ENCODE results near the gene DYNC1H1. TPM values are rescaled to one million over a fixed set of nuclear protein-coding genes. Genes with fewer than 3 reads are reported as not detected.

The DYNC1H1 gene
- total RNA-seq, 2 donors from 2014 or later = 345 to 359 TPM

DNA sequence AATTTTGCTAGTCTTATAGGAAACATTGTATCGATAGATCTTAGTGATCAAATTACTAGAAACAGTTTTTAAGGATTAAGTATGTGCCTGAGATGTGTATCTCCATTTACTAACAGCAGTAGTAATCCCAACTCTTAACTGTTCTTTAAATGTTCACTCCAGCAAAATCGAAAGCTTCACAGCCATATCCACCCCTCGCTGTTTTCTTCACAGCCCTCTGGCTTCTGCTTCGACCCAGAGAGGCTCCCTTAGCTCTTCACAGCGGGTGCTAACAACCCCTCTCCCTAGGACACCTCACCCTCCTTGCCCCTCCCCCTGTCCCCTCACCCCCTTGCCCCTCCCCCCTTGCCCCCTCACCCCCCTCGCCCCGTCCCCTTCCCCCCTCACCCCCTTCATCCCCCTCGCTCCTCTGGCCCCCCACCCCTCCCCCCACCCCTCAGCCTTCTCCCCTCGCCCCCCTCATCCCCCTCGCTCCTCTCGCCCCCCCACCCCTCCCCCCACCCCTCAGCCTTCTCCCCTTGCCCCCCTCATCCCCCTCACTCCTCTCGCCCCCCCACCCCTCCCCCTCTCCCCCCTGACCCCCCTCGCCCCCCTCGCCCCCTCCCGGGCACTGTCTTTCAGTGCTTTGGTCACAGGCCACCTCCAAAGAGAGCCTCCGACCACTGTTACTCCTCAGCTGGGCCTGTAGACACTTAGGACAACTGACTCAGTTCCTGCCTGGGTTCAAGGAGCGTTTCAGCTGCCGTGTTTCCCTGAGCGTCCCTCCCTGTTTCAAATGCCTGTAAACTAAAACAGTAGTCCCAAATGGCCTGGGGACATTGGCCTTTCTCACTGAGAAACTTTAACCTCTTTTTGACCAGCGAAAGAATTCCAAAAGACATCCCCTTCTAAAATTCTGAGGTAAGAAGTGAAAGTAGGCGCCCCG is 46.0 kb upstream of the DYNC1H1 start:
- Histone ChIP-seq H3K4me3 (no peak overlapping the region), H3K4me1 (no peaks in the 10 kb centered on the region), H3K9ac (ENCODE audit: low read depth in 2 of 2, low read length in 2 of 2) (no peak overlapping the region), H3K36me3 (no peaks in the 10 kb centered on the region), H3K27me3 (no peaks in the 10 kb centered on the region), H3K27ac (no peak overlapping the region), H3K9me3 (no peaks in the 10 kb centered on the region)
- DNase-seq = no peak
- intact Hi-C loops (cut with DNase I) = no loop called here
- TF ChIP-seq, protein P1, sequence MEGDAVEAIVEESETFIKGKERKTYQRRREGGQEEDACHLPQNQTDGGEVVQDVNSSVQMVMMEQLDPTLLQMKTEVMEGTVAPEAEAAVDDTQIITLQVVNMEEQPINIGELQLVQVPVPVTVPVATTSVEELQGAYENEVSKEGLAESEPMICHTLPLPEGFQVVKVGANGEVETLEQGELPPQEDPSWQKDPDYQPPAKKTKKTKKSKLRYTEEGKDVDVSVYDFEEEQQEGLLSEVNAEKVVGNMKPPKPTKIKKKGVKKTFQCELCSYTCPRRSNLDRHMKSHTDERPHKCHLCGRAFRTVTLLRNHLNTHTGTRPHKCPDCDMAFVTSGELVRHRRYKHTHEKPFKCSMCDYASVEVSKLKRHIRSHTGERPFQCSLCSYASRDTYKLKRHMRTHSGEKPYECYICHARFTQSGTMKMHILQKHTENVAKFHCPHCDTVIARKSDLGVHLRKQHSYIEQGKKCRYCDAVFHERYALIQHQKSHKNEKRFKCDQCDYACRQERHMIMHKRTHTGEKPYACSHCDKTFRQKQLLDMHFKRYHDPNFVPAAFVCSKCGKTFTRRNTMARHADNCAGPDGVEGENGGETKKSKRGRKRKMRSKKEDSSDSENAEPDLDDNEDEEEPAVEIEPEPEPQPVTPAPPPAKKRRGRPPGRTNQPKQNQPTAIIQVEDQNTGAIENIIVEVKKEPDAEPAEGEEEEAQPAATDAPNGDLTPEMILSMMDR (IDR thresholded peaks at IDR 0.05) = no peak

DNA sequence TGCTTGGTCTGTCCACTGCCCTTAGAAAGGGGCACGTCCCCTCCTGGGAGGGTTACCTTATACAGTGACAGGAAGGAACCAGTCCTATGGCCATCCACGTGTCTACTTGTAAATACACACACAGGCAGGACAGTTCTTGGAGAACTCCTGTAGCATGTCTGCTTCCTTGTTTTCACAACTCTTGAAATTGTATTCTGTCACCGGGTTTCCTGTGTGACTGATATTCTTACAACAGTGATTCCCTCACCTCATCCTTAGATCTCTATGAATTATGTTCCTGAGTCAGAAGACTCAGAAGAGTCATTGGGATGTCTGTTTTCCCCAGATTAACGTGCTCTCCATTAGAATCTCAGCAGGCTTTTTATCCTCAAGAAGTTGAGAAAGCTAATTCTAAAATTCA is 44.1 kb upstream of the DYNC1H1 start:
- Histone ChIP-seq H3K27me3 (no peaks in the 10 kb centered on the region), H3K9me3 (no peaks in the 10 kb centered on the region), H3K4me3 (no peak overlapping the region), H3K9ac (ENCODE audit: low read depth in 2 of 2, low read length in 2 of 2) (no peak overlapping the region), H3K36me3 (no peaks in the 10 kb centered on the region), H3K4me1 (no peaks in the 10 kb centered on the region), H3K27ac (no peak overlapping the region)
- DNase-seq = no peak
- TF ChIP-seq, protein P1 (IDR thresholded peaks at IDR 0.05) = no peak
- intact Hi-C loops (cut with DNase I) = no loop called here

DNA sequence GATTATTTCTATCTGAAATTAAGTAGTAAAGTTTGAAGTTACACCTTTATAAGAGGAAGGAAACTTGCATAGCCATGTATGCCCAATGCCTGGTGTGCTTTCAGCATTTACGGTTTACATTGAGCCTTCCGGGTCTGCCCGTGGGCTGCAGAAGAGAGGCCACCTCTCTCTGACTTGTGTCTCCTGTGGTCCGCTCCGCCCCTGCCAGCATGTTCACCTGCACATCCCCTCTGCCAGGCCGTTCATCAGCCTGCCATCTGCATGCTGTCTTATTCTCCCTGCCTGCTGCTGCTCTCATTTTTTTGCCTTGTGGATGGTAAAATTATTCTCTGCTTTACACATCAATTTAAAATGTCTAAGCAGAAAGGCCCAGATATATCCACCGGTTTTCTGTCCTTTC is 41.5 kb upstream of the DYNC1H1 start:
- Histone ChIP-seq H3K27ac (no peak overlapping the region), H3K4me1 (no peaks in the 10 kb centered on the region), H3K27me3 (no peaks in the 10 kb centered on the region), H3K4me3 (no peak overlapping the region), H3K9ac (ENCODE audit: low read depth in 2 of 2, low read length in 2 of 2) (no peak overlapping the region), H3K9me3 (no peaks in the 10 kb centered on the region), H3K36me3 (no peaks in the 10 kb centered on the region)
- intact Hi-C loops (cut with DNase I) = no loop called here
- TF ChIP-seq, protein P1 (IDR thresholded peaks at IDR 0.05) = no peak
- no peak for DNase-seq

- TF ChIP-seq, protein P1 (IDR thresholded peaks at IDR 0.05) = no peak
- Histone ChIP-seq H3K27ac (no peak overlapping the region), H3K36me3 (no peaks in the 10 kb centered on the region), H3K27me3 (no peaks in the 10 kb centered on the region), H3K9ac (ENCODE audit: low read depth in 2 of 2, low read length in 2 of 2) (no peak overlapping the region), H3K4me3 (no peak overlapping the region), H3K4me1 (no peaks in the 10 kb centered on the region), H3K9me3 (no peaks in the 10 kb centered on the region)
- no peak for DNase-seq
- intact Hi-C loops (cut with DNase I) = no loop called here
These were observed 39.2 kb upstream of the DYNC1H1 start for GRCh38 chr14:101925152-101925551.

DNA sequence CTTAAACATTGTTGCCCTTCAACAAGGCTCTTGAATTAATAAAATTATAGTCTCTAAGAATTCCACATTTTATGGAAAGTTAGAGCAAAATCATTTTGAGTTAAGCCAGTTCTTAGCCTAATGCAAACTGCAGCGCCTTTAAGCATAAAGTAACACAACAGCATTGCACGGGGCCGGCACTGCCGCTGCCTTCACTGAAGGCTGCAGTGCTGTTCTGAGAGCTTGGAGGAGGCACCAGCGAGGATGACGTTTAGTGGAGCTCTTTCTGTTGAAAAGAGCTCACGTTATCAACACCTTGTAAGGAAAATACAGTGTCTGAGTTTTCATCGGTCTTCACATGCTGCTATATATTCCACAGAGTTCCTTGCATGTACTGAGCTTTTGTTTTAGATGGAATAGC is 38.3 kb upstream of the DYNC1H1 start:
- intact Hi-C loops (cut with DNase I) = no loop called here
- no peaks in the 10 kb centered on the region for H3K9me3 ChIP-seq
- H3K27me3 ChIP-seq = no peaks in the 10 kb centered on the region
- H3K36me3 ChIP-seq = no peaks in the 10 kb centered on the region
- H3K4me3 ChIP-seq = no peak overlapping the region
- no peak overlapping the region for H3K9ac ChIP-seq (ENCODE audit: low read depth in 2 of 2, low read length in 2 of 2)
- no peak for DNase-seq
- TF ChIP-seq, protein P1 (IDR thresholded peaks at IDR 0.05) = no peak
- H3K4me1 ChIP-seq = no peaks in the 10 kb centered on the region
- H3K27ac ChIP-seq = no peak overlapping the region
